ENCODE data around the gene PHKA1. TPM values are rescaled to one million over a fixed set of nuclear protein-coding genes. Genes with fewer than 3 reads are reported as not detected.

The PHKA1 gene
- total RNA-seq, 3 donors from 2014 or later = 3.8 to 8.7 (median 4.0) TPM

DNA sequence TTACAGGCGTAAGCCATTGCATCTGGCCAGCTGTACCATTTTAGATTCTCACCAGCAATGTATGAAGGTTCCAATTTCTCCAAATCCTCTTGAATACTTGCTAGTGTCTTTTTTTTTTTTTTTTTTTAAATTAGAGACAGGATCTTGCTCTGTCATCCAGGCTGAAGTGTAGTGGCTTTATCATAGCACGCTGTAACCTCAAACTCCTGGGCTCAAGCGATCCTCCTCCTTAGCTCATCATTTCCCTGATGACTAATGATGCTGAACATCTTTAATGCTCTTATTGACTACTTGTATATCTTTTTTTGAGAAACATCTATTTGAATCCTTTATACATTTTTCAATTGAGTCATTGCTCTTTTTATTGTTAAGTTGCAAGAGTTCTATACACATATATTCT is 181.7 kb downstream of the PHKA1 start:
- H3K4me1 ChIP-seq (ENCODE audit: low read depth) = no peaks in the 10 kb centered on the region
- no peaks in the 10 kb centered on the region for H3K36me3 ChIP-seq (ENCODE audit: low read depth)
- H3K4me3 ChIP-seq = no peak overlapping the region
- DNase-seq (no peak), ATAC-seq (no peak)
- intact Hi-C loops (cut with DNase I, micrococcal nuclease) = no loop called here
- H3K9me3 ChIP-seq = no peaks in the 10 kb centered on the region
- TF ChIP-seq, protein P1, sequence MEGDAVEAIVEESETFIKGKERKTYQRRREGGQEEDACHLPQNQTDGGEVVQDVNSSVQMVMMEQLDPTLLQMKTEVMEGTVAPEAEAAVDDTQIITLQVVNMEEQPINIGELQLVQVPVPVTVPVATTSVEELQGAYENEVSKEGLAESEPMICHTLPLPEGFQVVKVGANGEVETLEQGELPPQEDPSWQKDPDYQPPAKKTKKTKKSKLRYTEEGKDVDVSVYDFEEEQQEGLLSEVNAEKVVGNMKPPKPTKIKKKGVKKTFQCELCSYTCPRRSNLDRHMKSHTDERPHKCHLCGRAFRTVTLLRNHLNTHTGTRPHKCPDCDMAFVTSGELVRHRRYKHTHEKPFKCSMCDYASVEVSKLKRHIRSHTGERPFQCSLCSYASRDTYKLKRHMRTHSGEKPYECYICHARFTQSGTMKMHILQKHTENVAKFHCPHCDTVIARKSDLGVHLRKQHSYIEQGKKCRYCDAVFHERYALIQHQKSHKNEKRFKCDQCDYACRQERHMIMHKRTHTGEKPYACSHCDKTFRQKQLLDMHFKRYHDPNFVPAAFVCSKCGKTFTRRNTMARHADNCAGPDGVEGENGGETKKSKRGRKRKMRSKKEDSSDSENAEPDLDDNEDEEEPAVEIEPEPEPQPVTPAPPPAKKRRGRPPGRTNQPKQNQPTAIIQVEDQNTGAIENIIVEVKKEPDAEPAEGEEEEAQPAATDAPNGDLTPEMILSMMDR (IDR thresholded peaks at IDR 0.05) = no peak

Other genes starting within 250 kb of the PHKA1 start
- 10 to 100 TPM; 24.4 to 29.4 (median 28.5) TPM for gene HDAC8, start 141.5 kb downstream of the PHKA1 start, total RNA-seq
- 1 to 10 TPM in 1 of 3 donors, not detected in 2; 1.5 TPM for gene DMRTC1B, start 62.6 kb upstream of the PHKA1 start, total RNA-seq
- not detected for gene FAM236B, start 68.4 kb upstream of the PHKA1 start, total RNA-seq
- gene FAM236D, start 93.9 kb upstream of the PHKA1 start, total RNA-seq = not detected
- not detected for gene FAM236C, start 198.3 kb upstream of the PHKA1 start, total RNA-seq
- not detected for gene FAM236A, start 223.9 kb upstream of the PHKA1 start, total RNA-seq
- gene DMRTC1, start 229.5 kb upstream of the PHKA1 start, total RNA-seq = not detected

Measured in mucosa of descending colon (tissue), 3 donors.